H9 (cell line): ENCODE results near the gene DOCK2. TPM values are rescaled to one million over a fixed set of nuclear protein-coding genes. Genes with fewer than 3 reads are reported as not detected.
A peak's percentile ranks its signal among the peaks of the same experiment; 100 is the strongest.

Experiments
- DNase-seq: peaks from one replicate; pipeline ENCODE4 v3.0.0-alpha.2; 2017
- H2AFZ ChIP-seq: one replicate; pipeline ENCODE4 v1.6.1; 2013; ENCODE audit warnings: mild to moderate bottlenecking, low read length, control low read depth, moderate library complexity
- H2AK5ac ChIP-seq: 2 replicates; pipeline ENCODE4 v1.6.1; 2013; ENCODE audit warnings: low read length, control low read depth, mixed read lengths; ENCODE audit not compliant: insufficient read length
- H2BK120ac ChIP-seq: one replicate; pipeline ENCODE4 v1.6.1; 2013; ENCODE audit warnings: low read depth, mild to moderate bottlenecking, low read length, control low read depth, inconsistent platforms; ENCODE audit not compliant: poor library complexity, severe bottlenecking
- H2BK12ac ChIP-seq: 2 replicates; pipeline ENCODE4 v1.6.1; 2013; ENCODE audit warnings: low read length, control low read depth, mixed read lengths, low read depth; ENCODE audit not compliant: insufficient read length
- H2BK15ac ChIP-seq: 2 replicates; pipeline ENCODE4 v1.6.1; 2013; ENCODE audit warnings: low read depth, low read length, control low read depth
- H2BK20ac ChIP-seq: one replicate; pipeline ENCODE4 v1.6.1; 2013; ENCODE audit warnings: low read depth, mild to moderate bottlenecking, low read length, control low read depth, inconsistent platforms; ENCODE audit not compliant: poor library complexity, severe bottlenecking
- H2BK5ac ChIP-seq: 2 replicates; pipeline ENCODE4 v1.6.1; 2013; ENCODE audit warnings: low read length, control low read depth, mixed read lengths; ENCODE audit not compliant: insufficient read length
- H3K14ac ChIP-seq: 2 replicates; pipeline ENCODE4 v1.6.1; 2013; ENCODE audit warnings: low read length, control low read depth; ENCODE audit not compliant: insufficient read depth
- H3K18ac ChIP-seq: 2 replicates; pipeline ENCODE4 v1.6.1; 2013; ENCODE audit warnings: low read depth, mild to moderate bottlenecking, mixed read lengths, low read length, control low read depth; ENCODE audit not compliant: insufficient read length
- H3K23ac ChIP-seq: 2 replicates; pipeline ENCODE4 v1.6.1; 2013; ENCODE audit warnings: low read length, control low read depth, mixed read lengths, low read depth; ENCODE audit not compliant: insufficient read length
- H3K23me2 ChIP-seq: 2 replicates; pipeline ENCODE4 v1.6.1; 2013; ENCODE audit warnings: low read depth, mild to moderate bottlenecking, mixed read lengths, low read length, control low read depth; ENCODE audit not compliant: insufficient read length, poor library complexity, severe bottlenecking
- H3K27ac ChIP-seq: 2 replicates; pipeline ENCODE4 v1.5.1; 2013; ENCODE audit warnings: low read length, control low read depth, mixed read lengths, low read depth; ENCODE audit not compliant: insufficient read length
- H3K27me3 ChIP-seq: 2 replicates; pipeline ENCODE4 v1.6.1; 2013; ENCODE audit warnings: low read length, control low read depth, inconsistent platforms; ENCODE audit not compliant: insufficient read depth
- H3K4ac ChIP-seq: 2 replicates; pipeline ENCODE4 v1.6.1; 2013; ENCODE audit warnings: low read depth, mild to moderate bottlenecking, control low read depth, inconsistent platforms, low read length, moderate library complexity
- H3K4me1 ChIP-seq: 2 replicates; pipeline ENCODE4 v1.6.1; 2013; ENCODE audit warnings: low read length, control low read depth, inconsistent platforms; ENCODE audit not compliant: insufficient read depth
- H3K4me2 ChIP-seq: 2 replicates; pipeline ENCODE4 v1.6.1; 2013; ENCODE audit warnings: low read length, control low read depth, mixed read lengths; ENCODE audit not compliant: insufficient read length, insufficient read depth
- H3K56ac ChIP-seq: 2 replicates; pipeline ENCODE4 v1.6.1; 2013; ENCODE audit warnings: low read depth, mild to moderate bottlenecking, mixed read lengths, low read length, control low read depth; ENCODE audit not compliant: insufficient read length
- H3K79me1 ChIP-seq: 2 replicates; pipeline ENCODE4 v1.6.1; 2013; ENCODE audit warnings: low read depth, mild to moderate bottlenecking, moderate library complexity, low read length, control low read depth, inconsistent platforms; ENCODE audit not compliant: insufficient read depth, poor library complexity, severe bottlenecking
- H3K79me2 ChIP-seq: 2 replicates; pipeline ENCODE4 v1.6.1; 2013; ENCODE audit warnings: low read length, control low read depth, inconsistent platforms; ENCODE audit not compliant: insufficient read depth
- H3K9ac ChIP-seq: 2 replicates; pipeline ENCODE4 v1.6.1; 2013; ENCODE audit warnings: low read length, control low read depth, mixed read lengths; ENCODE audit not compliant: insufficient read length; ENCODE audit errors: extremely low read depth
- H3K9me3 ChIP-seq: one replicate; pipeline ENCODE4 v1.6.1; 2013; ENCODE audit warnings: low read depth, low read length, inconsistent platforms; ENCODE audit not compliant: control insufficient read depth
- H3T11ph ChIP-seq: one replicate; pipeline ENCODE4 v1.6.1; 2013; ENCODE audit warnings: mild to moderate bottlenecking, low read length, control low read depth, inconsistent platforms
- H4K20me1 ChIP-seq: one replicate; pipeline ENCODE4 v1.6.1; 2013; ENCODE audit not compliant: control insufficient read depth, insufficient read length, insufficient read depth
- H4K5ac ChIP-seq: 2 replicates; pipeline ENCODE4 v1.6.1; 2013; ENCODE audit warnings: low read depth, mild to moderate bottlenecking, mixed read lengths, low read length, control low read depth; ENCODE audit not compliant: insufficient read length
- H4K8ac ChIP-seq: replicated peaks from 2 replicates; pipeline ENCODE4 v1.6.1; 2013; ENCODE audit warnings: low read length, control low read depth, mixed read lengths, low read depth; ENCODE audit not compliant: insufficient read length
- H4K91ac ChIP-seq: 2 replicates; pipeline ENCODE4 v1.6.1; 2013; ENCODE audit warnings: low read depth, mild to moderate bottlenecking, moderate library complexity, mixed read lengths, low read length, control low read depth; ENCODE audit not compliant: insufficient read length
- H3K27ac Mint-ChIP-seq, 3 experiments: 2 replicates in 2 of 3; 3 replicates in 1 of 3; pipeline ENCODE4 v1.8.0; 2020 to 2021; ENCODE audit warnings: mixed read lengths in 3 of 3, mild to moderate bottlenecking in 1 of 3, moderate library complexity in 1 of 3
- H3K27me3 Mint-ChIP-seq: 2 replicates; pipeline ENCODE4 v1.8.0; 2021; ENCODE audit warnings: low read depth, mild to moderate bottlenecking, moderate library complexity, mixed read lengths
- H3K36me3 Mint-ChIP-seq, 3 experiments: 2 replicates in 2 of 3; 3 replicates in 1 of 3; pipeline ENCODE4 v1.8.0; 2020 to 2021; ENCODE audit warnings: low read depth in 3 of 3, mixed read lengths in 3 of 3; ENCODE audit not compliant: insufficient read depth in 1 of 3
- H3K4me1 Mint-ChIP-seq, 2 experiments: 2 replicates each; pipeline ENCODE4 v1.8.0; 2020; ENCODE audit warnings: mixed read lengths in 2 of 2
- H3K4me3 Mint-ChIP-seq, 2 experiments: 2 replicates in 1 of 2; 3 replicates in 1 of 2; pipeline ENCODE4 v1.8.0; 2020 to 2021; ENCODE audit warnings: mild to moderate bottlenecking in 2 of 2, mixed read lengths in 2 of 2, moderate library complexity in 1 of 2
- H3K9me3 Mint-ChIP-seq, 2 experiments: 2 replicates in 1 of 2; 3 replicates in 1 of 2; pipeline ENCODE4 v1.8.0; 2020; ENCODE audit warnings: mild to moderate bottlenecking in 2 of 2, mixed read lengths in 2 of 2, moderate library complexity in 1 of 2
- WGBS: extraction: QIAGEN DNeasy Blood & Tissue Kit; methylation state at CpG from one replicate; pipeline ENCODE4 v1.1.7; 2013; ENCODE audit warnings: missing lambda C conversion rate, low lambda C conversion rate, mixed read lengths; ENCODE audit not compliant: insufficient read length; ENCODE audit errors: extremely low coverage; 5-methylcytosine and 5-hydroxymethylcytosine counted together
- total RNA-seq: library from RNA; stranded (reverse); gene quantifications from 2 replicates; pipeline ENCODE4 v1.2.1, GENCODE V29; 2021
- TF ChIP-seq, protein P1 (sequence below): fragments of 200-600 bp; sonication (generic); conservative IDR thresholded peaks from 3 replicates; pipeline ENCODE4 v1.8.0; 2021; ENCODE audit warnings: antibody characterized with exemption, mild to moderate bottlenecking

DOCK2 gene
- total RNA-seq, 1 experiment from 2014 or later, result 7.8 TPM

DNA sequence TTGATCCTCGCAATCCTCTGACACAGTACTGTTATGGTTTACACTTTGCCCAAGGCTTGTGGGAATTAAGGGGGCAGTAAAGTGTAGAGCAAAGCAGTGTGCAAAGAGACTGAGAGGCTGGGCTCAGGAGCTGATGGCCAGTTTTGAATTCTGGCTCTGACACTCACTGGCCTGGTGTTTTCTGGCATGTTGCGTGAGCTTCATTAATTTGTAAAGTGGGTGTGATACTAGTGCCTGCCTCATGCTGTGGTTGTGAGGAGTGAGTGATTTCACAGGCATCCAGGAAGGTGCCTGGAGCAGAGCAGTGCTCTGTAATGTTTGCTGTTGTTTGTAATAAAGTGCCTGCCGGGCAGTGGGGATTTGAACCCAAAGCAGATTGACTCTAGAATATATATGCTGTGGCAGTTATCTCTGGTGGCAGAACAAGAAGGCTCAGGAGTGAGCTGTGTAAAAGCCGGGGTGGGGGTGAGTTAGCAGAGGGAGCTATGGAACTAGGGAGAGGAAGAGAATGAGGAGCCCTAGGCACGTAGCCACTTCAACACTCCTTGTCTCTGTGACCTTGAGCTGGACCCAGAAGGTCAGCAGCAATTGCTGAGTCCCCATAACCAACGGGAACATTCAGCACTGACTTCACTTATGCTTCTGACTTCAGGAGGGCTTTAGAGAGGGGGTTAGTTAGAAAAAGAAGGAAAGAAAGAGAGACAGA lies 108.5 kb downstream of the DOCK2 start:
- H3T11ph ChIP-seq, result no peak overlapping the region
- H3K27ac ChIP-seq, result no peak overlapping the region
- H4K5ac ChIP-seq, result no peak overlapping the region
- H3K9me3 ChIP-seq, result no peaks in the 10 kb centered on the region
- Mint-ChIP-seq H3K9me3 (no peaks in the 10 kb centered on the region), H3K27ac (no peak overlapping the region; a peak in 1 of 7 replicates), H3K27me3 (no peaks in the 10 kb centered on the region), H3K36me3 (no peaks in the 10 kb centered on the region), H3K4me1 (peaks cover 5 to 12% of the 10 kb centered on the region in 2 experiments; a peak in 3 of 4 replicates), H3K4me3 (no peak overlapping the region)
- H3K27me3 ChIP-seq, result no peaks in the 10 kb centered on the region
- H3K4me1 ChIP-seq, result no peaks in the 10 kb centered on the region; the same call in 1 of the 2 replicates
- TF ChIP-seq, protein P1, sequence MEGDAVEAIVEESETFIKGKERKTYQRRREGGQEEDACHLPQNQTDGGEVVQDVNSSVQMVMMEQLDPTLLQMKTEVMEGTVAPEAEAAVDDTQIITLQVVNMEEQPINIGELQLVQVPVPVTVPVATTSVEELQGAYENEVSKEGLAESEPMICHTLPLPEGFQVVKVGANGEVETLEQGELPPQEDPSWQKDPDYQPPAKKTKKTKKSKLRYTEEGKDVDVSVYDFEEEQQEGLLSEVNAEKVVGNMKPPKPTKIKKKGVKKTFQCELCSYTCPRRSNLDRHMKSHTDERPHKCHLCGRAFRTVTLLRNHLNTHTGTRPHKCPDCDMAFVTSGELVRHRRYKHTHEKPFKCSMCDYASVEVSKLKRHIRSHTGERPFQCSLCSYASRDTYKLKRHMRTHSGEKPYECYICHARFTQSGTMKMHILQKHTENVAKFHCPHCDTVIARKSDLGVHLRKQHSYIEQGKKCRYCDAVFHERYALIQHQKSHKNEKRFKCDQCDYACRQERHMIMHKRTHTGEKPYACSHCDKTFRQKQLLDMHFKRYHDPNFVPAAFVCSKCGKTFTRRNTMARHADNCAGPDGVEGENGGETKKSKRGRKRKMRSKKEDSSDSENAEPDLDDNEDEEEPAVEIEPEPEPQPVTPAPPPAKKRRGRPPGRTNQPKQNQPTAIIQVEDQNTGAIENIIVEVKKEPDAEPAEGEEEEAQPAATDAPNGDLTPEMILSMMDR, result no peak
- H4K20me1 ChIP-seq, result no peaks in the 10 kb centered on the region
- no peak overlapping the region for H3K4me2 ChIP-seq
- WGBS, result no CpG with 5 or more reads among the region's 6 CpGs
- H2BK20ac ChIP-seq, result no peak overlapping the region
- DNase-seq, result no peak
- H2AFZ ChIP-seq, result no peak overlapping the region
- H3K18ac ChIP-seq, result peak overlapping the region; percentile 21
- no peak overlapping the region for H4K91ac ChIP-seq
- H3K56ac ChIP-seq, result no peak overlapping the region
- H2AK5ac ChIP-seq, result no peak overlapping the region
- H3K23me2 ChIP-seq, result no peaks in the 10 kb centered on the region
- H3K9ac ChIP-seq, result no peak overlapping the region
- H2BK15ac ChIP-seq, result no peak overlapping the region
- no peak overlapping the region for H2BK120ac ChIP-seq
- no peak overlapping the region for H2BK12ac ChIP-seq
- H3K14ac ChIP-seq, result no peak overlapping the region
- no peak overlapping the region for H3K23ac ChIP-seq
- no peak overlapping the region for H3K4ac ChIP-seq
- no peaks in the 10 kb centered on the region for H3K79me1 ChIP-seq
- H2BK5ac ChIP-seq, result no peak overlapping the region
- H4K8ac ChIP-seq, result no peak overlapping the region
- no peaks in the 10 kb centered on the region for H3K79me2 ChIP-seq
